Ovary (tissue), 9 donors: ENCODE results near the gene JARID2. TPM values are rescaled to one million over a fixed set of nuclear protein-coding genes. Genes with fewer than 3 reads are reported as not detected.

Experiments
- DNase-seq, 5 donors: peaks; one replicate each; pipeline ENCODE4 v3.0.0-alpha.2; 2019 to 2020
- H3K27ac ChIP-seq, 2 donors: fragments of 200-600 bp; one replicate each; pipeline versions ENCODE4 v1.5.1 to v1.8.0; 2019 to 2022
- H3K27me3 ChIP-seq: fragments of 200-600 bp; one replicate; pipeline ENCODE4 v1.8.0; 2022
- H3K36me3 ChIP-seq: fragments of 200-600 bp; sonication (generic); one replicate; pipeline ENCODE4 v1.5.1; 2019
- H3K4me1 ChIP-seq: one replicate; pipeline ENCODE4 v1.8.1; 2013; ENCODE audit warnings: mild to moderate bottlenecking, moderate library complexity; ENCODE audit not compliant: insufficient read depth
- H3K4me3 ChIP-seq: fragments of 200-600 bp; sonication (generic); one replicate; pipeline ENCODE4 v1.5.1; 2017
- H3K9me3 ChIP-seq, 2 donors: fragments of 200-600 bp in 1 of 2; sonication (generic) in 1 of 2; one replicate each; pipeline versions ENCODE4 v1.5.1 to v1.8.1; 2013 to 2019; ENCODE audit warnings: mild to moderate bottlenecking in 1 of 2, moderate library complexity in 1 of 2
- EP300 ChIP-seq: sonication (generic); formaldehyde crosslinking; IDR thresholded peaks from one replicate; pipeline ENCODE4 v1.6.1; 2017; ENCODE audit warnings: antibody characterized with exemption
- POLR2A ChIP-seq: fragments of 450-650 bp; IDR thresholded peaks from one replicate; pipeline ENCODE4 v1.6.1; 2017; ENCODE audit warnings: antibody characterized with exemption, mild to moderate bottlenecking, moderate library complexity
- WGBS, 3 donors: extraction: QIAGEN DNeasy Blood & Tissue Kit in 1 of 3; methylation state at CpG; one replicate each; pipeline versions ENCODE4 v1.1.5 to v1.1.7; 2013 to 2017; 5-methylcytosine and 5-hydroxymethylcytosine counted together
- intact Hi-C, 4 donors: fragments of 100-400 bp; cut with DNase I; formaldehyde crosslinking; loops; one replicate each; pipeline versions ENCODE4 v1.11.0 to v1.15.1; 2022 to 2023
- polyA plus RNA-seq, 2 donors: library from polyadenylated mRNA; stranded (reverse); fragments of 200-250 nt in 1 of 2; fragments of 350-450 nt in 1 of 2; fragmentation: Illumina TruSeq in 1 of 2; extraction: RNeasy Lipid Tissue Mini Kit (QIAGEN cat#74804) in 1 of 2; gene quantifications; one replicate each; pipeline ENCODE4 v1.2.3, GENCODE V29; 2013 to 2014
- total RNA-seq, 7 donors: library from RNA; depleted of rRNA in 2 of 7; stranded (reverse); fragments of >200 nt in 2 of 7; fragmentation: NEBNext Ultra II Directional in 3 of 7; extraction: Animal tissue kit (Norgen Biotek cat#: 25700) in 3 of 7; gene quantifications; one replicate each; pipeline versions ENCODE4 v1.1.0 to v1.2.4, GENCODE V29; 2016 to 2023
- TF ChIP-seq, protein P1 (sequence below), 3 donors: fragments of 450-650 bp in 2 of 3; fragments of 200-600 bp in 1 of 3; IDR thresholded peaks; one replicate each; pipeline versions ENCODE4 v1.5.1 to v1.8.0; 2016 to 2022; ENCODE audit warnings: antibody characterized with exemption in 3 of 3, mild to moderate bottlenecking in 1 of 3
- donor health status: DM: no; HTN: no; CAD: no; lungs with moderate emphysema.
- donor health status: DM: no; HTN: no; CAD: no.
- donor health status: Bipolar disorder and iron deficiency.
- donor health status: DM: yes; HTN: yes; CAD: no.
- donor health status: DM: no; HTN: no; CAD: no.
- donor health status: DM: yes; HTN: yes; CAD: no.

Gene JARID2
- total and polyA plus RNA-seq, 9 donors, result 4.5 to 17.4 (median 8.7) TPM

DNA sequence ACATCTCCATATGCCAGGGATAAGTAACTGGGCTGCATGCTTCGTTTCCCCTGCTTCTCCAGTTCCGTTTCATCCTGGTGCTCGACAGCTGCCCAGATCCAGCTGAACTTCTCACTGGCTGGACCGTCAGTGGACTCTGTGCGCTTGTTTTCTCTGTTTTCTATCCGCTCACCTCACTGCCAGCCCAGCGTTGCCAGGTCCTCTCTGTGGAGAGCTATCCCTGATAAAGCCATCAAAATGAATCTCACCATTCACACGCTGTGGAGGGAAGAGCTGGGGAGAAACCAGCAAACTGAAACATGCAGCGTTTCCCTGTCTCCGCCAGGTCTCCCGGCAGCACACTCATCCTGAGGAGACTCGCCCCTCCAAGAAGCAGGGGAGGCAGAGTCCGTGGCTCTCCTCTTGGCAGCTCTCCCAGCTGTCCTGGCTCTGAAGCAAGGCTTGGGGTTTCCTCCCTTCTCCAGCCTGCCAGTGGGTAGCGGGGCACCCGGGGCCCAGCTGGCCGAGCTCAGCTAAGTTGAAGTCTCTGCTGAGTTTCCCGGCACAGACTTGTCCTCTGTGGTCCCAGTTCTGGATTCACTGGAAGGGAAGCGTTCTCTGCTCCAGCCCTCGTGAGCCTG lies 256.1 kb downstream of the JARID2 start:
- peak; percentile 71 to 87 (median 81) for DNase-seq
- H3K27ac ChIP-seq, result no peak overlapping the region

DNA sequence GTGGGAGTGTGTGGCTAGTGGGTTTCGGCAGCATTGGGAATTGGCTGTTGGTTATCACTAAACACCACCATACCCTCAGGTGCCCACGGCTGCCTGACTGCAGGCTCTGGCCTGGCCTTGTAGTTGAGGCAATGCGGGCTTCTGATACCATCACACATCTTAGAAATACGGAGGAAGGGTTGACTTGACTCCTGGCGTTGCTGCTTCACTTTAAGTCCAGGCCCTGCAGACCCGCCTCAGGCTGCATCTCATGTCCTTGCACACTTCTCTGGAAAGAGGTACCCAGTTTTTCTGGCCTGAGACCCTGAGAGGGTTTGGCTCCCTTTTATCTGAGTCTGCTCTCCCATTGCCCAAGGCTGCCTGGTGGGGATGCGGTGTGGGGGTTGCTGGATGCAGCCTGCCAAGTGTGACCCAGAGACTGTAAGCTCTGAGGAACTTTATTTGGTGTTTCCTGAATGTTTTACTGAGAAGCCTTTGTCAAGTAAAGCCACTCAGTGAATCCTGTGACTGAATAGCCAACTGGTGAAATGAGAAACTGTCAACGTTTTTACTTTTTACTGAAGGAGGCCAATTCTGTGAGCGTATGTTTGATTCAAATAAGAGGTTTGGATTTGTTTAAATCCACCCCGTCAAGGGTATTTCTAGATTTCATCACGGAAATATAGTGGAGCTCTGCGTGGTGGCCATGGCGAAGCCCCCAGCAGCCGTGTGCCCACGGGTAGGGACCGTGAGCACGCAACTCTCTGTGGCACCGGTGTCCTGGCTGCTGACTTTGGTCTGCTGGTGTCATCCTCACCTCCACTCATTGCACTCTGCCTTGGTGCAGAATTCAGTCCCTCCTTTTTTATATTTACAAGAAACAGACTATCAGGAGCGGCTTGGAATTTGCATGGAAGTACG lies 256.8 kb downstream of the JARID2 start:
- Histone ChIP-seq H3K4me3 (no peak overlapping the region), H3K27me3 (no peaks in the 10 kb centered on the region), H3K4me1 (peaks cover 19% of the 10 kb centered on the region), H3K36me3 (no peaks in the 10 kb centered on the region), H3K9me3 (no peaks in the 10 kb centered on the region), H3K27ac (no peak overlapping the region)
- intact Hi-C loops, result loop anchor here in 1 of 4 donors (10.0 kb wide), 1 partner anchor 248 kb away; no protein-coding TSS in a partner anchor
- DNase-seq, result peak in 1 of 5 donors; percentile 24
- WGBS, 3 donors, result 79 to 84% (median 81%) methylated on average over 20 of the region's 20 CpGs
- TF ChIP-seq, protein P1, sequence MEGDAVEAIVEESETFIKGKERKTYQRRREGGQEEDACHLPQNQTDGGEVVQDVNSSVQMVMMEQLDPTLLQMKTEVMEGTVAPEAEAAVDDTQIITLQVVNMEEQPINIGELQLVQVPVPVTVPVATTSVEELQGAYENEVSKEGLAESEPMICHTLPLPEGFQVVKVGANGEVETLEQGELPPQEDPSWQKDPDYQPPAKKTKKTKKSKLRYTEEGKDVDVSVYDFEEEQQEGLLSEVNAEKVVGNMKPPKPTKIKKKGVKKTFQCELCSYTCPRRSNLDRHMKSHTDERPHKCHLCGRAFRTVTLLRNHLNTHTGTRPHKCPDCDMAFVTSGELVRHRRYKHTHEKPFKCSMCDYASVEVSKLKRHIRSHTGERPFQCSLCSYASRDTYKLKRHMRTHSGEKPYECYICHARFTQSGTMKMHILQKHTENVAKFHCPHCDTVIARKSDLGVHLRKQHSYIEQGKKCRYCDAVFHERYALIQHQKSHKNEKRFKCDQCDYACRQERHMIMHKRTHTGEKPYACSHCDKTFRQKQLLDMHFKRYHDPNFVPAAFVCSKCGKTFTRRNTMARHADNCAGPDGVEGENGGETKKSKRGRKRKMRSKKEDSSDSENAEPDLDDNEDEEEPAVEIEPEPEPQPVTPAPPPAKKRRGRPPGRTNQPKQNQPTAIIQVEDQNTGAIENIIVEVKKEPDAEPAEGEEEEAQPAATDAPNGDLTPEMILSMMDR (IDR thresholded peaks at IDR 0.05), result no peak
- no peak for TF ChIP-seq EP300
- no peak for TF ChIP-seq POLR2A

More for the DNA sequence above, 256.1 kb downstream of the JARID2 start:
- Histone ChIP-seq H3K36me3 (no peaks in the 10 kb centered on the region), H3K4me1 (peaks cover 19% of the 10 kb centered on the region), H3K9me3 (no peaks in the 10 kb centered on the region), H3K4me3 (no peak overlapping the region), H3K27me3 (no peaks in the 10 kb centered on the region)
- WGBS, 3 donors, result 25 to 37% (median 30%) methylated on average over 19 of the region's 19 CpGs
- TF ChIP-seq EP300 (no peak), POLR2A (no peak)
- TF ChIP-seq, protein P1 (IDR thresholded peaks at IDR 0.05), result no peak
- intact Hi-C loops, result loop anchor here in 1 of 4 donors (10.0 kb wide), 1 partner anchor 247 kb away; no protein-coding TSS in a partner anchor

DNA sequence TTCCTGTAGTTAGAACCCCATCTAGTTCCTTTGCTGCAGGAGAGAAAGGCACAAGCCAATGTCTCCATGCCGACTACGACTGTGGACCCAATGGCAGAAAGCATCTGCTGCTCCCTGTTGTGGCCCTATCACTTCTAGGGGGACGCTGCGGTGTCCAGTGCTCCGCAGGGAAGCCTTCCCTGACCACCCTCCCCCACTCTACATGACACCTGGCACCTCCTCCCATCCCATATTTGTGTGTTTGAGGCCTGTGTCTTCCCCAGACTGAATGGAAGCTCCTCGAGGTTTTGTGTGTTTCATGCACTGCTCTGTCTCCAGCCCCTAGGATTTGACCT lies 257.4 kb downstream of the JARID2 start:
- TF ChIP-seq, protein P1 (IDR thresholded peaks at IDR 0.05), result no peak
- no peak for TF ChIP-seq EP300
- TF ChIP-seq POLR2A, result no peak
- 94 to 95% (median 95%) methylated on average over 6 of the region's 6 CpGs for WGBS, 3 donors
- Histone ChIP-seq H3K4me1 (peaks cover 19% of the 10 kb centered on the region), H3K27ac (no peak overlapping the region), H3K27me3 (no peaks in the 10 kb centered on the region), H3K36me3 (no peaks in the 10 kb centered on the region), H3K9me3 (no peaks in the 10 kb centered on the region), H3K4me3 (no peak overlapping the region)
- DNase-seq, result no peak
- intact Hi-C loops, result loop anchor here in 1 of 4 donors (10.0 kb wide), 1 partner anchor 249 kb away; no protein-coding TSS in a partner anchor

DNA sequence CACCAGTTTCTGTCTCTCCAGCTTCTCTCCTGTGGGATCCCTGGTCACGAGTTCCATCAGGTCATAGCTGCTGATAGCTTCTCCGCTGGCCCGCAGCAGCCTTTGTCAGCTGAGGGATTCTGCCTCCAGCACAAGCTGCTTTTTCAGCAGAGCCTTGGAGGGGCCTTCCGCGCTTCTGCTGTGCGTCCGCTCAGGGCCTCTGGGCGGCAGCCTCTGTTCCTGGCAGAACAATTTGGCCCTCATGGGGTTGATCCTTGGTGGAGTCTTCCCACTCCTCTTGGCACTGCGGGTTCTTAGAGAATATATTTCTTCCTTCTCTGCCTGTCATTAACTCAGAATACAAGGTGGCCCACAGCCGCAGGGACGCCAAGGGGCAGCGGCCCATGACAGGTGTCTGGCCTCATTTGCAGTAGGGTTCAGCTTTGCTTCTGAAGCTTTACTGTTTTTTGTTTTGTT lies 258.2 kb downstream of the JARID2 start:
- no peak for TF ChIP-seq POLR2A
- TF ChIP-seq, protein P1 (IDR thresholded peaks at IDR 0.05), result peak in 1 of 3 donors; percentile 11
- TF ChIP-seq EP300, result no peak
- no peak overlapping the region for H3K4me3 ChIP-seq
- WGBS, 3 donors, result 23 to 26% (median 23%) methylated on average over 12 of the region's 12 CpGs
- intact Hi-C loops, result loop anchor here in 1 of 4 donors (10.0 kb wide), 1 partner anchor 249 kb away; no protein-coding TSS in a partner anchor
- peak overlapping the region; percentile 0 to 49 for H3K27ac ChIP-seq
- no peaks in the 10 kb centered on the region for H3K36me3 ChIP-seq
- no peaks in the 10 kb centered on the region for H3K9me3 ChIP-seq
- peak in 4 of 5 donors; percentile 50 to 73 (median 56) for DNase-seq
- H3K4me1 ChIP-seq, result peaks cover 19% of the 10 kb centered on the region
- H3K27me3 ChIP-seq, result no peaks in the 10 kb centered on the region
